LNCAP (cell line): ENCODE measurements around the gene PLCB4.

Source experiments
- CTCF ChIP-seq: fragments of 450-650 bp; IDR thresholded peaks from 2 replicates; pipeline ENCODE4 v1.5.1; 2017; ENCODE audit warnings: mild to moderate bottlenecking

PLCB4 gene

GRCh38 chr20:9496155-9496554 is 427.3 kb downstream of the PLCB4 start:
- TF ChIP-seq CTCF, result no peak

GRCh38 chr20:9498322-9498721 is 429.4 kb downstream of the PLCB4 start:
- no peak for TF ChIP-seq CTCF

- no peak for TF ChIP-seq CTCF
Measured at GRCh38 chr20:9499126-9499899, 430.4 kb downstream of the PLCB4 start.

- TF ChIP-seq CTCF, result no peak
Measured at GRCh38 chr20:9500121-9500520, 431.2 kb downstream of the PLCB4 start.

- TF ChIP-seq CTCF, result no peak
Measured at GRCh38 chr20:9501473-9501872, 432.6 kb downstream of the PLCB4 start.

- no peak for TF ChIP-seq CTCF
Measured at GRCh38 chr20:9503526-9504245, 434.8 kb downstream of the PLCB4 start.

- TF ChIP-seq CTCF, result no peak
Measured at GRCh38 chr20:9506280-9506821, 437.5 kb downstream of the PLCB4 start.
